Hippocampal formation (tissue), 2 donors: ENCODE results near the gene MAD2L1BP.

ENCODE experiments used
- DNase-seq, 2 donors: peaks; one replicate each; lab custom pipeline; 2025; lab: John Stamatoyannopoulos, UW

MAD2L1BP gene

GRCh38 chr6:43667245-43668150, 31.9 kb downstream of the MAD2L1BP start:
- DNase-seq, result peak; percentile 16 to 72

GRCh38 chr6:43668151-43669028, 32.8 kb downstream of the MAD2L1BP start:
- DNase-seq, result peak; percentile 26 to 44

- peak; percentile 40 to 46 for DNase-seq
Measured at GRCh38 chr6:43669050-43669921, 33.6 kb downstream of the MAD2L1BP start.

GRCh38 chr6:43669922-43670622, 34.4 kb downstream of the MAD2L1BP start:
- no peak for DNase-seq

- DNase-seq, result no peak
Measured at GRCh38 chr6:43670623-43670986, 35.0 kb downstream of the MAD2L1BP start.

GRCh38 chr6:43671011-43671800, 35.6 kb downstream of the MAD2L1BP start:
- DNase-seq, result no peak

- no peak for DNase-seq
Measured at GRCh38 chr6:43671801-43672690, 36.4 kb downstream of the MAD2L1BP start.

- peak; percentile 21 to 53 for DNase-seq
Measured at GRCh38 chr6:43673444-43674084, 37.9 kb downstream of the MAD2L1BP start.

- DNase-seq, result no peak
Measured at GRCh38 chr6:43674291-43674690, 38.7 kb downstream of the MAD2L1BP start.

- no peak for DNase-seq
Measured at GRCh38 chr6:43674921-43675320, 39.3 kb downstream of the MAD2L1BP start.

GRCh38 chr6:43676962-43677606, 41.4 kb downstream of the MAD2L1BP start:
- no peak for DNase-seq

- DNase-seq, result no peak
Measured at GRCh38 chr6:43677759-43678158, 42.1 kb downstream of the MAD2L1BP start.

- no peak for DNase-seq
Measured at GRCh38 chr6:43678341-43678740, 42.7 kb downstream of the MAD2L1BP start.

GRCh38 chr6:43679057-43679456, 43.4 kb downstream of the MAD2L1BP start:
- no peak for DNase-seq

GRCh38 chr6:43680308-43681200, 44.9 kb downstream of the MAD2L1BP start:
- no peak for DNase-seq

GRCh38 chr6:43681303-43681702, 45.7 kb downstream of the MAD2L1BP start:
- no peak for DNase-seq

- no peak for DNase-seq
Measured at GRCh38 chr6:43682724-43683429, 47.2 kb downstream of the MAD2L1BP start.
